Endothelial cell (in vitro differentiated cells): Measurements from ENCODE around the gene TEX19. TPM values are rescaled to one million over a fixed set of nuclear protein-coding genes. Genes with fewer than 3 reads are reported as not detected.
"Not testable (repeated sequence)": the region's sequence is repeated elsewhere in the genome, so short reads cannot be mapped to it uniquely, and the experiment has no call there.

Experiments
- DNase-seq: peaks from one replicate; pipeline ENCODE4 v3.0.0; 2021; ENCODE audit warnings: low spot score
- H3K27ac Mint-ChIP-seq: one replicate; pipeline ENCODE4 v1.8.0; 2021; ENCODE audit warnings: mixed read lengths, inconsistent platforms; ENCODE audit not compliant: unreplicated experiment
- H3K27me3 Mint-ChIP-seq: one replicate; pipeline ENCODE4 v1.8.0; 2021; ENCODE audit warnings: mild to moderate bottlenecking, moderate library complexity, mixed read lengths, inconsistent platforms; ENCODE audit not compliant: unreplicated experiment
- H3K36me3 Mint-ChIP-seq: one replicate; pipeline ENCODE4 v1.8.0; 2021; ENCODE audit warnings: mild to moderate bottlenecking, low read depth, mixed read lengths, inconsistent platforms; ENCODE audit not compliant: unreplicated experiment
- H3K4me1 Mint-ChIP-seq: one replicate; pipeline ENCODE4 v1.8.0; 2021; ENCODE audit warnings: mild to moderate bottlenecking, mixed read lengths, inconsistent platforms; ENCODE audit not compliant: unreplicated experiment
- H3K4me3 Mint-ChIP-seq: one replicate; pipeline ENCODE4 v1.8.0; 2021; ENCODE audit warnings: mild to moderate bottlenecking, mixed read lengths, inconsistent platforms; ENCODE audit not compliant: unreplicated experiment
- H3K9me3 Mint-ChIP-seq: one replicate; pipeline ENCODE4 v1.8.0; 2021; ENCODE audit warnings: mixed read lengths, inconsistent platforms; ENCODE audit not compliant: unreplicated experiment
- CTCF ChIP-seq: fragments of 200-600 bp; sonication (generic); IDR thresholded peaks from one replicate; pipeline ENCODE4 v1.5.0; 2021; ENCODE audit warnings: antibody characterized with exemption; ENCODE audit not compliant: unreplicated experiment
- total RNA-seq: library from RNA; stranded (reverse); fragmentation: NEBNext Ultra II Directional; extraction: Animal tissue kit (Norgen Biotek cat#: 25700); gene quantifications from one replicate; pipeline ENCODE4 v1.2.1, GENCODE V29; 2021; ENCODE audit not compliant: unreplicated experiment

TEX19 gene
- total RNA-seq, 1 donor from 2014 or later: 0.26 TPM

GRCh38 chr17:82377924-82378740 is 19.1 kb downstream of the TEX19 start:
- no peak for TF ChIP-seq CTCF
- Mint-ChIP-seq H3K9me3 (no peaks in the 10 kb centered on the region), H3K27me3 (peaks cover 3% of the 10 kb centered on the region), H3K4me3 (no peak overlapping the region), H3K36me3 (no peaks in the 10 kb centered on the region), H3K27ac (no peak overlapping the region), H3K4me1 (no peaks in the 10 kb centered on the region)
- DNase-seq: no peak

GRCh38 chr17:82378741-82379021 is 19.6 kb downstream of the TEX19 start:
- Mint-ChIP-seq H3K36me3 (no peaks in the 10 kb centered on the region), H3K27me3 (peaks cover 4% of the 10 kb centered on the region), H3K27ac (no peak overlapping the region), H3K4me3 (no peak overlapping the region), H3K4me1 (no peaks in the 10 kb centered on the region), H3K9me3 (no peaks in the 10 kb centered on the region)
- no peak for DNase-seq
- TF ChIP-seq CTCF: no peak

- Mint-ChIP-seq H3K4me3 (no peak overlapping the region), H3K27me3 (peaks cover 6% of the 10 kb centered on the region), H3K4me1 (no peaks in the 10 kb centered on the region), H3K27ac (no peak overlapping the region), H3K36me3 (no peaks in the 10 kb centered on the region), H3K9me3 (no peaks in the 10 kb centered on the region)
- TF ChIP-seq CTCF: no peak
- DNase-seq: no peak
Observed at GRCh38 chr17:82380860-82381702, 22.0 kb downstream of the TEX19 start.

GRCh38 chr17:82381703-82382009 is 22.6 kb downstream of the TEX19 start:
- not testable (repeated sequence) for H3K27me3 Mint-ChIP-seq, H3K4me1 Mint-ChIP-seq, H3K4me3 Mint-ChIP-seq, H3K9me3 Mint-ChIP-seq, H3K36me3 Mint-ChIP-seq, H3K27ac Mint-ChIP-seq, DNase-seq

- not testable (repeated sequence) for H3K4me3 Mint-ChIP-seq, H3K27ac Mint-ChIP-seq, H3K4me1 Mint-ChIP-seq, H3K36me3 Mint-ChIP-seq, DNase-seq, H3K27me3 Mint-ChIP-seq, H3K9me3 Mint-ChIP-seq
Observed at GRCh38 chr17:82382220-82382932, 23.3 kb downstream of the TEX19 start.
